Astrocyte (in vitro differentiated cells and primary cell): Measurements from ENCODE around the gene MTLN. TPM values are rescaled to one million over a fixed set of nuclear protein-coding genes. Genes with fewer than 3 reads are reported as not detected.
A peak's percentile ranks its signal among the peaks of the same experiment; 100 is the strongest.

Experiments
- DNase-seq: peaks from one replicate; pipeline ENCODE4 v3.0.0-alpha.2; 2010; ENCODE audit warnings: low read depth
- FAIRE-seq: peaks from 2 replicates; lab custom pipeline; 2011; peaks lifted over from hg19 to GRCh38; lab: Jason Lieb, UNC
- H2AFZ ChIP-seq: 2 replicates; pipeline ENCODE4 v1.6.0; 2012; ENCODE audit warnings: low read depth, low read length, inconsistent platforms
- H3K27ac ChIP-seq: 2 replicates; pipeline ENCODE4 v1.5.1; 2011; ENCODE audit warnings: low read depth, low read length, inconsistent platforms
- H3K27me3 ChIP-seq: 2 replicates; pipeline ENCODE4 v1.6.0; 2011; ENCODE audit warnings: low read length, inconsistent platforms; ENCODE audit not compliant: insufficient read depth
- H3K36me3 ChIP-seq: 2 replicates; pipeline ENCODE4 v1.5.1; 2011; ENCODE audit warnings: low read length, inconsistent platforms; ENCODE audit not compliant: insufficient read depth
- H3K4me1 ChIP-seq: 2 replicates; pipeline ENCODE4 v1.5.1; 2011; ENCODE audit warnings: low read length, inconsistent platforms; ENCODE audit not compliant: insufficient read depth
- H3K4me2 ChIP-seq: 2 replicates; pipeline ENCODE4 v1.6.0; 2012; ENCODE audit warnings: low read length, inconsistent platforms
- H3K4me3 ChIP-seq: 2 replicates; pipeline ENCODE4 v1.5.1; 2011; ENCODE audit warnings: low read depth, mild to moderate bottlenecking, low read length, inconsistent platforms; ENCODE audit not compliant: insufficient read depth
- H3K79me2 ChIP-seq: 2 replicates; pipeline ENCODE4 v1.6.0; 2012; ENCODE audit warnings: mild to moderate bottlenecking, low read length, inconsistent platforms; ENCODE audit not compliant: insufficient read depth
- H3K9ac ChIP-seq: 2 replicates; pipeline ENCODE4 v1.6.0; 2012; ENCODE audit warnings: mild to moderate bottlenecking, low read length, inconsistent platforms
- H3K9me3 ChIP-seq: 2 replicates; pipeline ENCODE4 v1.5.1; 2012; ENCODE audit warnings: low read depth, mild to moderate bottlenecking, low read length, inconsistent platforms; ENCODE audit not compliant: insufficient read depth
- H4K20me1 ChIP-seq: 2 replicates; pipeline ENCODE4 v1.6.0; 2012; ENCODE audit warnings: low read length, inconsistent platforms; ENCODE audit not compliant: insufficient read depth
- H3K27ac Mint-ChIP-seq: one replicate; pipeline ENCODE4 v1.8.0; 2021; ENCODE audit warnings: mild to moderate bottlenecking, mixed read lengths; ENCODE audit not compliant: unreplicated experiment
- H3K27me3 Mint-ChIP-seq: one replicate; pipeline ENCODE4 v1.8.0; 2021; ENCODE audit warnings: low read depth, mixed read lengths; ENCODE audit not compliant: unreplicated experiment
- H3K36me3 Mint-ChIP-seq: one replicate; pipeline ENCODE4 v1.8.0; 2021; ENCODE audit warnings: low read depth, mixed read lengths; ENCODE audit not compliant: unreplicated experiment
- H3K4me1 Mint-ChIP-seq: one replicate; pipeline ENCODE4 v1.8.0; 2021; ENCODE audit warnings: low read depth, mixed read lengths; ENCODE audit not compliant: unreplicated experiment
- H3K4me3 Mint-ChIP-seq: one replicate; pipeline ENCODE4 v1.8.0; 2021; ENCODE audit warnings: mild to moderate bottlenecking, moderate library complexity, mixed read lengths; ENCODE audit not compliant: unreplicated experiment
- H3K9me3 Mint-ChIP-seq: one replicate; pipeline ENCODE4 v1.8.0; 2021; ENCODE audit warnings: mild to moderate bottlenecking, mixed read lengths; ENCODE audit not compliant: unreplicated experiment
- EZH2 ChIP-seq: IDR thresholded peaks from 2 replicates; pipeline ENCODE4 v1.6.1; 2012; ENCODE audit warnings: mild to moderate bottlenecking, low read length, inconsistent platforms; ENCODE audit not compliant: insufficient read depth
- total RNA-seq: library from RNA; stranded (reverse); gene quantifications from 2 replicates; pipeline ENCODE4 v1.2.1, GENCODE V29; 2021
- TF ChIP-seq, protein P1 (sequence below): IDR thresholded peaks from 2 replicates; pipeline ENCODE4 v1.5.1; 2011; ENCODE audit warnings: low read depth, mild to moderate bottlenecking, inconsistent platforms, low read length, moderate library complexity; ENCODE audit not compliant: insufficient read depth

The MTLN gene
- total RNA-seq, 1 donor from 2014 or later: 22.2 TPM

- Mint-ChIP-seq H3K4me3 (no peak overlapping the region), H3K27ac (no peak overlapping the region), H3K4me1 (peaks cover 15% of the 10 kb centered on the region), H3K9me3 (no peaks in the 10 kb centered on the region), H3K27me3 (peaks cover 1% of the 10 kb centered on the region), H3K36me3 (no peaks in the 10 kb centered on the region)
- Histone ChIP-seq H3K4me1 (peaks cover 4% of the 10 kb centered on the region), H3K9me3 (no peaks in the 10 kb centered on the region), H3K79me2 (no peaks in the 10 kb centered on the region), H3K27me3 (no peaks in the 10 kb centered on the region), H3K9ac (no peak overlapping the region), H2AFZ (no peak overlapping the region), H3K4me3 (no peak overlapping the region), H3K4me2 (no peak overlapping the region), H3K36me3 (no peaks in the 10 kb centered on the region), H3K27ac (no peak overlapping the region), H4K20me1 (no peaks in the 10 kb centered on the region)
- no peak for TF ChIP-seq EZH2
- TF ChIP-seq, protein P1, sequence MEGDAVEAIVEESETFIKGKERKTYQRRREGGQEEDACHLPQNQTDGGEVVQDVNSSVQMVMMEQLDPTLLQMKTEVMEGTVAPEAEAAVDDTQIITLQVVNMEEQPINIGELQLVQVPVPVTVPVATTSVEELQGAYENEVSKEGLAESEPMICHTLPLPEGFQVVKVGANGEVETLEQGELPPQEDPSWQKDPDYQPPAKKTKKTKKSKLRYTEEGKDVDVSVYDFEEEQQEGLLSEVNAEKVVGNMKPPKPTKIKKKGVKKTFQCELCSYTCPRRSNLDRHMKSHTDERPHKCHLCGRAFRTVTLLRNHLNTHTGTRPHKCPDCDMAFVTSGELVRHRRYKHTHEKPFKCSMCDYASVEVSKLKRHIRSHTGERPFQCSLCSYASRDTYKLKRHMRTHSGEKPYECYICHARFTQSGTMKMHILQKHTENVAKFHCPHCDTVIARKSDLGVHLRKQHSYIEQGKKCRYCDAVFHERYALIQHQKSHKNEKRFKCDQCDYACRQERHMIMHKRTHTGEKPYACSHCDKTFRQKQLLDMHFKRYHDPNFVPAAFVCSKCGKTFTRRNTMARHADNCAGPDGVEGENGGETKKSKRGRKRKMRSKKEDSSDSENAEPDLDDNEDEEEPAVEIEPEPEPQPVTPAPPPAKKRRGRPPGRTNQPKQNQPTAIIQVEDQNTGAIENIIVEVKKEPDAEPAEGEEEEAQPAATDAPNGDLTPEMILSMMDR: no peak
- FAIRE-seq (no peak), DNase-seq (no peak)
Observed at GRCh38 chr2:110170102-110170501, 42.2 kb downstream of the MTLN start.

GRCh38 chr2:110167326-110168000 lies 44.9 kb downstream of the MTLN start:
- Histone ChIP-seq H3K9ac (no peak overlapping the region), H3K4me3 (no peak overlapping the region), H2AFZ (no peak overlapping the region), H3K4me1 (peaks cover 4% of the 10 kb centered on the region), H4K20me1 (no peaks in the 10 kb centered on the region), H3K36me3 (no peaks in the 10 kb centered on the region), H3K27me3 (no peaks in the 10 kb centered on the region), H3K9me3 (no peaks in the 10 kb centered on the region), H3K27ac (no peak overlapping the region), H3K4me2 (no peak overlapping the region), H3K79me2 (no peaks in the 10 kb centered on the region)
- Mint-ChIP-seq H3K4me1 (peaks cover 15% of the 10 kb centered on the region), H3K27ac (peak overlapping the region; percentile 88), H3K27me3 (peaks cover 1% of the 10 kb centered on the region), H3K9me3 (no peaks in the 10 kb centered on the region), H3K4me3 (no peak overlapping the region), H3K36me3 (no peaks in the 10 kb centered on the region)
- TF ChIP-seq, protein P1: no peak
- no peak for TF ChIP-seq EZH2
- FAIRE-seq (no peak), DNase-seq (peak; percentile 40)

DNA sequence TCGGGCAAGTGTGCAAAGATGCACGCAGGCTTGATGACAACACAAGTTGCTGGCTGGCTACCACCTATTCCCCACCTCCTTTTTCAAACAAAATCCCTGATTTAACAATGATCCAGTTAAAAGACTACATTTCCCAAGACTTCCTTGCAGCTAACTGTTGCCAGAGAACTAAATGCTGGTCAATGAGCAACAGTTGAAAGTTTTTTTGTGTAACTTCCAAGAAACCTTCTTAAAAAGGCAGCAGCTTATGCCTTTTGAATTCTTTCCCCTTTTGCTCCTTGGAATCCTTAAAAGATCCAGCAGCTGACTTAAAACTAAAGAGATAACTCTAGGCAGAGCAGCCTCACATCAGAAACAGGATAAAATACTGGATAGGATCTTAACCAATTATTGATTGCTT lies 46.1 kb downstream of the MTLN start:
- no peaks in the 10 kb centered on the region for H3K36me3 Mint-ChIP-seq
- no peaks in the 10 kb centered on the region for H4K20me1 ChIP-seq
- peaks cover 4% of the 10 kb centered on the region for H3K4me1 ChIP-seq
- no peak overlapping the region for H3K27ac ChIP-seq
- no peak overlapping the region for H3K4me3 ChIP-seq
- FAIRE-seq: no peak
- peaks cover 1% of the 10 kb centered on the region for H3K27me3 Mint-ChIP-seq
- no peaks in the 10 kb centered on the region for H3K9me3 Mint-ChIP-seq
- no peaks in the 10 kb centered on the region for H3K36me3 ChIP-seq
- H2AFZ ChIP-seq: no peak overlapping the region
- no peak overlapping the region for H3K27ac Mint-ChIP-seq
- TF ChIP-seq, protein P1: no peak
- TF ChIP-seq EZH2: no peak
- no peaks in the 10 kb centered on the region for H3K27me3 ChIP-seq
- no peaks in the 10 kb centered on the region for H3K79me2 ChIP-seq
- peaks cover 15% of the 10 kb centered on the region for H3K4me1 Mint-ChIP-seq
- no peak overlapping the region for H3K4me3 Mint-ChIP-seq
- no peak overlapping the region for H3K4me2 ChIP-seq
- no peaks in the 10 kb centered on the region for H3K9me3 ChIP-seq
- H3K9ac ChIP-seq: no peak overlapping the region
- peak; percentile 15 for DNase-seq
